ENCODE data around the gene CD164L2. TPM values are rescaled to one million over a fixed set of nuclear protein-coding genes. Genes with fewer than 3 reads are reported as not detected.
A peak's percentile ranks its signal among the peaks of the same experiment; 100 is the strongest.

Gene CD164L2
- total RNA-seq, 4 donors from 2014 or later = 0.50 to 0.63 (median 0.54) TPM; not detected in 1

DNA sequence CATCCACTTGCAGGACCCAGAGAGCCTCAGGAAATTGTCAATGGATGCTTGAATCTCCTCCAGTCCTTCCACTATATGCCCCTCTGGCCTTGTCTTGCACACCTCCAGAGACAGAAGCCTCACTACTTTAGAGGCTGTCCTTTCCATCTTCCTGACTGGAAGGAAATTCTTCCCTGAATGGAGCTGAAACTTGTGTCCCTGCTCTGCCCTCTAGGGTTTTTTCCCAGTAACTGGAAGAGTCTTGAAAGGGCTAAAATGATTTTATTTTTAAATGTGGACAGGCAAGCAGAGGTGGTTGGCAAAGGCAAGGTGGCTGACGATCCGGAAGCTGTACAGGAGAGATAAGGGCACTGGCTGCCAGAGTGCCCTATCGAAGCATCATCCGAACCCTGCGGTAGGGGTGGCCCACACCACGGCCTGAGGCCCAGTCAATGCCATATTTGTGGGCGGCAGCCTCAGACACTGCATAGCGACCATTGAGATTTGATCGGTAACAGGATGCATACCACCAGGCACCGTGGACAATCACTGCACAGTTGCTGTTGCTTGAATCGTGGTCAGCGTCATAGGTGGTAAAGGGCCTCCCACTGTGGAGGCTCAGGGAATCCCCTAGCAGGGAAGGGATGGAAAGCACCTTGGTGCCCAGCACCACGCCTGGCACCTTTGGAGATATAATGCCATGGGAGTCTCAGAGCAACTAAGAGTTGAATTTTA is 14.1 kb downstream of the CD164L2 start:
- Histone ChIP-seq H3K4me1 (peaks cover 8 to 30% of the 10 kb centered on the region in 2 donors), H3K9me3 (no peaks in the 10 kb centered on the region), H3K27ac (no peak overlapping the region), H3K36me3 (peaks cover 0 to 1% of the 10 kb centered on the region in 2 donors), H3K4me3 (replicated peaks in 1 of 3) (no peak overlapping the region), H3K27me3 (no peaks in the 10 kb centered on the region)
- WGBS, 2 donors = 74 to 79% methylated on average over 13 of the region's 13 CpGs
- TF ChIP-seq, protein P1, sequence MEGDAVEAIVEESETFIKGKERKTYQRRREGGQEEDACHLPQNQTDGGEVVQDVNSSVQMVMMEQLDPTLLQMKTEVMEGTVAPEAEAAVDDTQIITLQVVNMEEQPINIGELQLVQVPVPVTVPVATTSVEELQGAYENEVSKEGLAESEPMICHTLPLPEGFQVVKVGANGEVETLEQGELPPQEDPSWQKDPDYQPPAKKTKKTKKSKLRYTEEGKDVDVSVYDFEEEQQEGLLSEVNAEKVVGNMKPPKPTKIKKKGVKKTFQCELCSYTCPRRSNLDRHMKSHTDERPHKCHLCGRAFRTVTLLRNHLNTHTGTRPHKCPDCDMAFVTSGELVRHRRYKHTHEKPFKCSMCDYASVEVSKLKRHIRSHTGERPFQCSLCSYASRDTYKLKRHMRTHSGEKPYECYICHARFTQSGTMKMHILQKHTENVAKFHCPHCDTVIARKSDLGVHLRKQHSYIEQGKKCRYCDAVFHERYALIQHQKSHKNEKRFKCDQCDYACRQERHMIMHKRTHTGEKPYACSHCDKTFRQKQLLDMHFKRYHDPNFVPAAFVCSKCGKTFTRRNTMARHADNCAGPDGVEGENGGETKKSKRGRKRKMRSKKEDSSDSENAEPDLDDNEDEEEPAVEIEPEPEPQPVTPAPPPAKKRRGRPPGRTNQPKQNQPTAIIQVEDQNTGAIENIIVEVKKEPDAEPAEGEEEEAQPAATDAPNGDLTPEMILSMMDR (IDR thresholded peaks at IDR 0.05) = no peak
- no peak for TF ChIP-seq POLR2A (IDR thresholded peaks at IDR 0.05)
- no peak for DNase-seq
- intact Hi-C loops (cut with DNase I) = no loop called here

DNA sequence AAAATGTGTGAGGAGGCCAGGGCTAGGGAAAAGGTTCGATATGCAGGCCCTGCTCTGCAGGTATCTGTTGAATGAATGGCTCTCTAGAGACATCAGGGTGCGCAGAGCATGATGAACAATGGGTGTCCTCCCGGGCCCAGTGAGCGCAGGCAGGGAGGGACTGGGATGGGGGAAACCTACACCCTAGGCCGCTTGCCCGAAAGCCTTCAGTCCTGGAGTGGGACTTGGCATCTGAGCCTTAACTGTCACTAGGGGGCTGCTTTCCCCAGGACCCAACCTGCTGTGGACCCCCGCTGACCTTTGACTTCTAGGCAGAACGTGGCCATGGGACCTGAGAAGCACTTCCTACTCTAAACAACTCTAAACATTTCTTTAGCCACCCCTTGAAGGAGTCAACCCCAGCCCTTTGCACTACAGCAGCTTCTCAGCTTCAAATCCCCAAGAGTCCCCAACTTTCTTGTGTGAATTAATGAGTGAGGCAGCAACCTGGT is 15.9 kb downstream of the CD164L2 start:
- Histone ChIP-seq H3K36me3 (peaks cover 6 to 20% of the 10 kb centered on the region in 2 donors), H3K4me3 (replicated peaks in 1 of 3) (peak overlapping the region in 1 of 3 donors; percentile 63), H3K27me3 (no peaks in the 10 kb centered on the region), H3K27ac (peak overlapping the region; percentile 29 to 95 (median 94)), H3K4me1 (peaks cover 6 to 20% of the 10 kb centered on the region in 2 donors), H3K9me3 (no peaks in the 10 kb centered on the region)
- intact Hi-C loops (cut with DNase I) = no loop called here
- no peak for DNase-seq
- no peak for TF ChIP-seq POLR2A (IDR thresholded peaks at IDR 0.05)
- TF ChIP-seq, protein P1 (IDR thresholded peaks at IDR 0.05) = no peak
- 41 to 45% methylated on average over 7 to 8 of the region's 8 CpGs for WGBS, 2 donors

DNA sequence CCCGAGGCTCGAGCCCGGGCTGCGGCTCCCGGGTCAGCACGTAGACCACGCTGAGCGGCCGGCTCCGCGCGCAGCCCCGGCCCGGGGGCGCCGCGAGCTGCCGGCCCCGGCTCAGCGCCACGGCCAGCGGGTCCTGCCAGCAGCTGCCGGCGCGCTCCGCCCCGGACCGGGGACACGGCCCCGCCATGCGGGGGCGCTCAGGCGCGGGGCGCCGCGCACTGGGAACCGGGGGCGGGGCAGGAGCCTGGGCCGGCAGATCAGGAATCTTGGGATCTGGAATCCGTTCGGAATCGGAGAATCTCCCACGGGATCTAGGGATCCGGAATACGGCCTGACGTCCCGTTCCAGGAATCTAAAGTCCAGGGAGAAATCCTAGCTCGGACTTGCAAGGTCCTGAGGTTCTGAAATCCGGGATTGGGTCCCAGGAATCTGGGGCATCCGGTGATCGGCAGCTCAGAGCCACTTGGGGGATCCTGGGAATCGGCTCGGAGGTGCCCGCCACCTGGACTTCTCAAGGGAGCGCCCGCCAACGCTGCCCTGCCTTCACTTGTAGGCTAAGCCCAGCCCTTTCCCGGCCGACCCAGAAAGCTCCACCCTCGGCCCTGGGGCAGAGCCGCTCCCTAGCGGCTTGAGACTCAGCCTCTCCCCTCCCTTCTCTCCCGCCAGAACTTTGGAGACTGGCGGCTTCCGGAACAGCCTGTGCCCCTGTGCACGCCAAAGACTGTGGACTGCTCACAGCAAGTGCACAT is 16.5 kb downstream of the CD164L2 start, which contains the start of gene MAP3K6:
Gene MAP3K6 (minus strand): TSS at position 551 of the 749 bp plus-strand sequence. CDS start 364 bp downstream, at position 187.
- peak within 1 kb of the TSS; percentile 92 to 95 (median 94) for H3K27ac ChIP-seq
- no peaks in the 10 kb centered on the region for H3K27me3 ChIP-seq
- no peaks in the 10 kb centered on the region for H3K9me3 ChIP-seq
- WGBS, 2 donors = 1% methylated on average over 24 to 31 of the region's 67 CpGs
- intact Hi-C loops (cut with DNase I) = no loop called here
- peak; percentile 93 to 95 for DNase-seq
- H3K4me3 ChIP-seq (replicated peaks in 1 of 3) = peak within 1 kb of the TSS; percentile 48 to 63 (median 51)
- peaks cover 5 to 20% of the 10 kb centered on the region in 2 donors for H3K4me1 ChIP-seq
- peak in 1 of 2 donors; percentile 79 for TF ChIP-seq POLR2A (IDR thresholded peaks at IDR 0.05)
- TF ChIP-seq, protein P1 (IDR thresholded peaks at IDR 0.05) = peak in 3 of 6 experiments; percentile 25 to 43 (median 37)
- H3K36me3 ChIP-seq = peaks cover 10 to 26% of the 10 kb centered on the region in 2 donors

DNA sequence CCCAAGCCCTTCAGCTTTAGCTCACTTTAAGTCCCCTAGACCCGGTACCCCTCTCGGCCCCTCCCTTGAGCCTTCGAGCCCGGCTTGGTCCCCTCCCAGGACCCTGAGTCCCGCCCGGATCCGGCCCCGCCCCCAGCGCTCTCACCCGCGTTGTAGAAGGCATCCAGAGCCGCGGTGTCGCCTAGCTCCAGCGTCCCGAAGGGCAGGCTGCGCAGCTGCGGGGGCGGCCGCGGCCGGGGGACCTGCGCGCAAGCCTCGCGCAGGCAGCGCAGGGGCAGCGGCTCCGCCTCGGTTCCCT is 17.1 kb downstream of the CD164L2 start:
- H3K4me1 ChIP-seq = peaks cover 5 to 20% of the 10 kb centered on the region in 2 donors
- peak; percentile 88 to 92 for DNase-seq
- intact Hi-C loops (cut with DNase I) = no loop called here
- peak overlapping the region; percentile 10 to 63 (median 51) for H3K4me3 ChIP-seq (replicated peaks in 1 of 3)
- TF ChIP-seq, protein P1 (IDR thresholded peaks at IDR 0.05) = no peak
- peak; percentile 24 to 49 for TF ChIP-seq POLR2A (IDR thresholded peaks at IDR 0.05)
- H3K27me3 ChIP-seq = no peaks in the 10 kb centered on the region
- peak overlapping the region; percentile 86 to 95 (median 94) for H3K27ac ChIP-seq
- peaks cover 14 to 31% of the 10 kb centered on the region in 2 donors for H3K36me3 ChIP-seq
- no peaks in the 10 kb centered on the region for H3K9me3 ChIP-seq
- WGBS, 2 donors = 0% methylated on average over 8 to 13 of the region's 30 CpGs

All from thyroid gland (tissue), 4 donors.